DMS153 treated with DMSO at 0.1 percent for 48 hours (cell line): Measurements from ENCODE around the gene SCUBE3.
A peak's percentile ranks its signal among the peaks of the same experiment; 100 is the strongest.

Experiments used
- DNase-seq: peaks from one replicate; lab custom pipeline; 2025; ENCODE audit not compliant: unreplicated experiment; lab: John Stamatoyannopoulos, UW

Gene SCUBE3

DNA sequence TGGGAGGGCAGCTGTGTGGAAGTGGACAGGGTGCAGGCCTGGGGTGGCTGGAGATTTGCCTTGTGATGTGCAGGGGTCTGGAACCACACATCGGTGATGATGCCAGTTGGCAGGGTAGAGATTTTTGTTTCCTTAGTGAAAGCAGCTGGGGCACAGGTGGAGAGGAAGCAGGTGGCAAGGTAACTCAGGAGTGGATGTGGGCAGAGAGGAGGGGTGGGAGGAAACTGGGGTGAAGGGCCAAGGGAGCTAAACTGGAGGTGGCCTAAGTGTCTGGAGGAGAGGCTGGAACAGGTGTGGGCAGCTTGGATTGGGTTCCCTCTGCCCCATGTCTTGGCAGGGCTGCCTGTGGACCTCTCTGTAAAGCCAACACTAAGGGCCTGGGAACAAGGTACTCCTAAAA, 4.7 kb upstream of the SCUBE3 start:
- no peak for DNase-seq

DNA sequence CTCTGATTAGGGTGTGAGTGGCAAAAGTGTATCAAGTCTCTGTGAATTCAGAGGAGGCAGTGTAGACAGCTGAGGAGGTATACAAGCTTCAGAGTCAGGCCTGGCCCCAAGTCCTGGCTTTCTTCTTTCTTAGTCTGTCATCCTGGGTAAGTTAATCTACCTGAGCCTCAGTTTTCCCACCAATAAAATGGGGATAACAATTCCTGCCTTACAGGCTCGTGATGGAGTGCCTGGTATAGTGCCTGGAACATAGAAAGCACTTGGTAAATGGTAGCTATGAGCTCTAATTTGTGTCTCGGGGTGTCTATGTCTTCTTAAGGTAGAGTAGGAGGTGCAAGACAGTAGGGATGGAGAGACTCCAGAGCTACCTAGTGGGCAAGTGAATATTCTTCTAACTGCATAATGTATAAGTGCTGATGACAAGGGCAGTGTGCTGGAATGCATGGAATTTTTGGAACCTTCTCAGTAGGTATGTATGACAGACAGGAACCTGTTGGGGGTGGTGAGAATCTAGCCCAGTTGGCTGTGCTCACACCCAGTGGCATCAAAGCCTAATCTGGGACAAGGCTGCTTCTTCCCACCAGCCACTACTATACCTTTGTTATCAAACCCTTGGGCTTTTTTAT, 4.0 kb upstream of the SCUBE3 start:
- no peak for DNase-seq

DNA sequence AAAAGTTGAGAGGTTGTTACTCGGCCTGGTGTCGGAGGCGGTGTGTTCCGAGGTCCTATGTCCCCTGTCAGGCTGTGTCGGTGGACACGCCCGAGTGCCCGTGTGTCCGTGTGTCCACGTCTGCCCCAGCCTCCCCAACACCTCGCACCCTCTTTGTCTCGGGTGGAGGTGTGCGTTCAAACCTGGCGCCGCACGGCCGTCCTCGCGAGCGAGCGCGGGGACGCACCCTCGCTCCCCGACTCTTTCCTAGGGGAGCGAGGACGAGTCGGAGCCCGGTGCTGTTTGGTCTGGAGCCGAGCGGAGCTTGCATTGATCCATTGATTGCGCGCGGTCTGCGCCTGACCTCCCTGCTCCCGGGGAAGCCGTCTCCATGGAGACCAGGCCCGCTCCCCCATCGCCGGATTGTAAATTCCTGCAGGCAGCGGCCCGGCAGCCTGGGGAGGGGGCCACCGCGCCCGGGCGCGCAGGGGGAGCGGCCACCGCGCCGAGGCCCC, 411 bp upstream of the SCUBE3 start:
- no peak for DNase-seq

DNA sequence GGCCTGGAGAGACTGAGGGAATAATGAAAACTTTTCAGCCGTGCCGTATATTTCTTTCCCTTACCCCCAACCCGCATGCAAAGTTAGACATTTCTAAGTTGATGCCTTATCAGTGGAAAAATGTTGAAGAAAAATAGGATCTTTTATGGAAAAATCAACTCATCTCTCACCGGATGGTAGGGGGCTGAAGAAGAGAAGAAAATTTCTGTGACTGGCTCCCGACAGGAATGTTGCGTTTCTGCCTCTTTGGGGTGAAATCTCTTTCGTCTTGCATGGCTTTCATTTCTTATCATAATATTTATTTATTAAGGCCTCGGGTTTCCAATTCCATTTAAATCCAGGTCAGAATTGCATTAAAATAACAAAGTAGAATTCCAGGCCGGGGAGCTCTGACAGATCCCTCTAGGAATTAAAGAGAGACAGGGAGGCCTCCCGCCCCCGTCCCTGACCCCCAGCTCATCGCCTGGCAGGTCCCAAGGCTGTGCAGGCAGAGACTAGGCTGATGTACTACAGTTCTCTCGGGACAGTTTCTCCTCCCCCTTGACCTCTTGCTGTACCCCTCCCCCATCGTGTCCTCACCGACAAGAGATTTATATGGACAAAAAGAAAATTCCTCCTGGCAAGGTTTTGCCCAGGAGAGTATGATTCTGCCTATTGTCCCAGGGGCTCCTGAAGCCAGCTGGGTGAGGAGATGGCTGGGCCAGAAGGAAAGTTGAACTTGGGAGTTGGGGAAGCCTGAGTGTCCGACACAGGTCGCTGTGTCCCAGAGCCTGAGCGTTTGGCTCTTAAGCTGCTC, 1.3 kb downstream of the SCUBE3 start:
- no peak for DNase-seq

DNA sequence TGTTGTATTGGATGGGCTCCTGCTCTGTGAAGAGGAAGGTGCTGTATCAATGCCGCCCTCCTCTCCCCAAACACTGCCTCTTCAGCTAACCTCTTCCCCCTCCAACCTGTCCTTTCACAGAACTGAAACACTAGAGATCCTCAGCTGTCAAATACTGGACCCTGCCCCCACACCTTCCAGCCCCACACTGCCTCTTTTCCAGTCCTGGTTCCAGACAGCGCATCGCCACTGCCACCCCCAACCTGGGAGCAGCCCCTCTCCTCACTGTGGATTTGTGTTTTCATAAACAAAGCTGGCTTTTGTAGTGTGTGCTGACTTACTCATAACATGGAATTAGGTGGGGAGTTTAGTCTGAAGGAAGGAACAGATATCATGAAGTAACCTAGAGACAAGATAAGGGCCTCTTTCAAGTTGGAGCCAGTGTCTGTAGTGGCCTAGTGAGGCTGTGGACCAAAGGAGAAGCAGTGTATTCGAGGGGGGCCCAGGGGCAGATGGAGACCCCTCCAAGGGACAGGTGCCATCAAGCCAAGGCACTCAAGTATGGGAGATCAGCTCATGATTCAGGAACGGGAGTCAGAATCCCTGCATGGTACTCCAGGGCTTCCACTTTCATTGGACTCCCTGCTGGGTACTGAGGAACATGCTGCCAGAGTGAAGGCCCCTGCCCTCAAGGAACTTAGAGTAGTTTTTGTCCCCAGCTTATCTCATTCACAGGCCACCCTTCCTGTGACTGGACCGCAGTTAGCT, 2.1 kb downstream of the SCUBE3 start:
- no peak for DNase-seq

DNA sequence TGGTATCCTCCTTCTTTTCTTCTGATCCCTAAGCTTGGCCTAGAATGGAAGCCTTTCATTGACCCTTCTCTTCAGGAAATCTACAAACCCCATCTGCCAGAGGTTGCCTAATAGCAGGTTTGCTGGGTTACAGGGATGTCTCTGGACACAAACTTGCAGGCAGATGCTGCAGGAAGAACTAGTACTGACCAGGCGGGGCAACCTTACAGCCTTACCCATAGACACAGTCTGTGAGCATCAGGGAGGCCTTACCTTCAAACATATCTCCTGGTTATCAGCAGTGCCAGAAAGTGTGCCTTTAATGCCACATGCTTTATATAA, 2.6 kb downstream of the SCUBE3 start:
- DNase-seq = no peak

DNA sequence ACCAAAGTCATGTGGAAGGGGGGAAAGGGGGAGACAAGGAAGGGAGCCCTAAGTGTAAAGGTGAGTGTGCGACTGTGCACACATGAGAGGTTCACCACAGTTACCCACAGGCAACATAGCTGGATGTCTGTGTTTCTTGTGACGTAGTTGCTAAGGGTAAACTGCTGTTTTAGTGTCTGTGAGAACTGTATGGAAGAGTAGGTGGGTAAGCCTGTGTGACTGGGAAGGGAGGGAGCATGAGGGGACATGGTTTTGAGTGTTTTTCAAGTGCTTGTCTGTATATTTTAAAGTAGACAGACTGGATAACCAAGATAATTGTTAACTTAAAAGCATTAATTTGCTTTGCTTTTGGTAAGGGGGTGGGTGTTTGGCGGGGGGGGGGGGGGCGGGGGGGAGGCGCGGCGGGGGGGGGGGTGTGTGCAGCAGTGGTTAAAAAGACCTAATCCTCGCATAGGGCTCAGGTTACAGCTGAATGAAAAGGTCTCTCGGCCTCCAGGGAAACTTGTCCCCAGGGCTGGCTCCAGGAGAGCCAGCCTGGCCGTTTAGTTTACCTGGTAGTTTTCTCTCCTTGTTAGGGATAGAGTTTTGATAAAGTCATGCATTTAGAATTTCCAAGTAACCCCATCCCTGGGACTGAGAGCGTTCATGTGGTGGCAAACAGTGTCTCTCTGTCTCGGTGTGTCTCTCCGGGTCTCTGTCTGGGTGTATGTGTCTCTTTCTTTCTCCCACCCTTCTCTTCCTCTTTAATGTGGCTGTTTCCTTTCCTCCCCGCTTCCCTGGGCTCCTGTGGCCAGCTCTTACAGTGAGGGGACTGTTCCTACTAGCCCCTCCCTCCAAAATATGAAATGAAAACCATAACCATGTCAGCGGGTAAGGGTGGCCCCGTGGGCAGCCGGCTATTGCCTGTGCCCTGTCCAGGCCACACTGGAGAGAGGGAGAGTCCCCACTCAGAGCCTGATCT, 3.4 kb downstream of the SCUBE3 start:
- DNase-seq = peak; percentile 51

DNA sequence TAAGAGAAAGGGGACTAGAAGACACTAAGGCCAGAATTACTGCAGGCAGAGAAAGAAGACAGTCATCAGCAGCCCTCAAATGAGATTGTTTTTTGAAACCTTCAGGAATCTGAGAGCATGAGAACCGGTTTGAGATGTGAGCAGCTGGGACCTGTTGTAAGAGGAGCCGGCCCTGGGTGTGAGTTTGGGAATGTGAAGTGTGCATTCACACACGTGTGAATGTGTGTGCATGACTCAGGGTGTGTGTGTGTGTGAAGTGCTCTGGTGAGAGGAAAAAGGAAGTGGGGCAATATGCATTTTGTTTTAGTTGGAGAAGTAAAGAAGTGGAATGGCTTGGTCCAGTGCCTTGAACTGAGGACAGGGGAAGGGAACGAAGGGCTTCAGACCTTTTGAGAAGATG, 4.3 kb downstream of the SCUBE3 start:
- no peak for DNase-seq

DNA sequence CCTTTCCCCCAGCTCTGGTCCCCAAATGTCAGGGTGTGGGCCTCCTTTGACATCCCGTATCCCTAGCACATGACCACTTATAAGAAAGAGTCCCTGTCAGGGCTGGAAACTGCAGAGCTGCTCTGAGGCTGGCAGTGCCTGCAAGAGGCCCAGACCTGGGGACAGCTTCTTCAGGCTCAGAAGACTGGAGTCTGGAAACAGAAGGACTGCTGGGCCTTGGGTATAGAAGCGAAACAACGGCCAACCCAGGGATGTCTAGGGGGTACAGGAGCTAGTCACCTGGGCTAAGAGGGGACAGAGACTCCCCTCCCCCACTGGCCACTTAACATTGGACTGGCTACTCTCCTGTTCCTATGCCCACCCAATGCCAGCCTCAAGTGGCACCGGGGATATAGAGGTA, 4.7 kb downstream of the SCUBE3 start:
- no peak for DNase-seq

DNA sequence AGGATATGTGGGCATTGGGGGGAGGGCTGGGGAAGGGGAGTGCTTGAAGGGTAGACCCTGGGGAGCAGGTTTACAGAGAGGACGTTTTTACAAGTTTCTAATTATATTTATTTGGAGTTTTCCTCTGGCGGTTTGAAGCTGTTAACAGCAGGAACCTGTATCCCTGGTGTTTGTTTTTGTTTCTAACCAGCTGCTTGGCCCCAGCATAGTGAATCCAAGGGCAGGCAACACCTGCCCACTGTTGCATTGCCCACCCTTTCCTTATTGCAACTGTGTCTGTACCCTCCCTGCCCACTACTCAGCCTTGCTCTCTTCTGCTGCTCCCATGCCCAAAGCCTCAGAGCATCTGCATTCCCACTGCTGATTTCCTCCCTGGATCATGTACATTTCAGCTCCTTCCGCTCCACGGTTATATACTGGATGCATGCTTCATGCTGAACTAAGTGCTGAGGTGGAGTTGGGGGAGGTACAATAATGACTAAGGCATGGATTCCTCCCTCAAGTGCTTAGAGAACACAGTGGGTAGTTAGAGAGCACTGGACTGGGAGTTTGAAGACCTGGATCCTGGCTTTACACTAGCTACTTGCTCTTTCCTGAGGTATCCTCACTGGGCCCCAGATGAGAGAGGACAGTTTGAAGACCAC, 6.0 kb downstream of the SCUBE3 start:
- DNase-seq = no peak

DNA sequence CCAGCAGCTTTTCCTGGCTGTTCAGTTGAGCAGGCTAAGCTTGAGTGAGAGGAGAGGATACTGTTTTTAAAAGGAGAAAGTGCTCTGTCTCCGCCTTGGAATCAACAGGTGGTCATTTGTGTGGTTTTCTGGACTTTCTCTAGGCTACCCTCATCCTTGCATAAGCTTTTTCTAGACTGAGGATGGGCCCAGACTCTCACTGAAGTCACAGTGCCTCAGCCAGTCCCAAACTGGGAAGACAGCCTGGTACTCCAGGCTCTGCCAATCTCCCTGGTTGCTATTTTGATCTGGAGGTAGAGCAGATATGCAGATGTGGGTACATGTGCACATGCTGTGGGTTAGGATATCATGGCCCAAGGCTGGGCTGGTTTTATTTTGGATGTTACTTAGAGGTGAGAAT, 7.0 kb downstream of the SCUBE3 start:
- no peak for DNase-seq

DNA sequence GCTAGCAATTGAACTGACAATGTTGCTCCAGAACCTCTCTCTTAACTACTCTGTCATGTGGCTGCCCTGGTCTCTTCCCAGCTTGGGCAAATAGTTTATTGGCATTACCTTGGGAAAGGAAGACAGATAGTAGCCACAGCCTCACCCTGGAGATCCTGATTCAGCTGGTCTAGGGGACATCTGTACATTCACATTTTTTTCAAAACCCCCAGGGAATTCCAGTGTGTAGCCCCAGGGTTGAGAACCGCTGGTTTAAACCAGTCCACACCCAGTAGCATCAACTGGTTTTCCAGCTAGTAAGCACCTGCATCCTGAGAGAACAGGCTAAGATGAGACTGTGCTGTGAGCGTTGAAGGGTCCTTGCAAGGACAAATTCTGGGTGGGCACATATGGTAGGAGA, 9.6 kb downstream of the SCUBE3 start:
- DNase-seq = no peak

DNA sequence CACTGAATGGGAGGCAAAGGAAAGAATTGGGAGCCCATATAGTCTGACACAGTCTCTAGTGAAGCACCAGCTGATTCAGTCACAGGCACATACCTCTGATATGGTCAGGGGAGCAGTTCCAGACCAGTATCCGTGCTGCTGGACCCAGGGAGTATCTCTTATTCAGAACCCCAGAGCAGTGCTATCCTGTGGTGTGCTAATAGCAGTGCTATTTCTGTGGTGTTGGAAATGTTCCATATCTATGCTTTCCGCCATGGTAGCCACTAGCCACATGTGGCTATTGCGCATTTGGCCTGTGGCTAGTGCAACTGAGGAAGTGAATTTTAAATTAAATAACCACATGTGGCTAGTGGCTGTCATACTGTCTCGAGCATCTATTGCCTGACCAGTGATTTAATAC, 11.0 kb downstream of the SCUBE3 start:
- no peak for DNase-seq

DNA sequence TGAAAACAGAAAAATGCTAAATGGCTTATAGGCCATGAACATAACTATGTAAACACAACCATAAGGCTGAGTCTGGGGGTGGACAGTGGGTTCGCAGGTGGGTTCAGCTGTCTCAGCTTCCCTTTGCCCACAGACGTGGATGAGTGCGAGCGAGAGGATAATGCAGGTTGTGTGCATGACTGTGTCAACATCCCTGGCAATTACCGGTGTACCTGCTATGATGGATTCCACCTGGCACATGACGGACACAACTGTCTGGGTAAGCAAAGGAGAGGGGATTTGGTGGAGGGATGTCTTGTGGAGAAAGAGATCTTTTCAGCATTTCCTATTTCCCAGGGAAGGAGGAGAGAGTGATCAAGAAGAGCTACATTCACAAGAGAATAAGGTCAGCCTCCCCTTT, 14.7 kb downstream of the SCUBE3 start:
- peak; percentile 21 for DNase-seq

DNA sequence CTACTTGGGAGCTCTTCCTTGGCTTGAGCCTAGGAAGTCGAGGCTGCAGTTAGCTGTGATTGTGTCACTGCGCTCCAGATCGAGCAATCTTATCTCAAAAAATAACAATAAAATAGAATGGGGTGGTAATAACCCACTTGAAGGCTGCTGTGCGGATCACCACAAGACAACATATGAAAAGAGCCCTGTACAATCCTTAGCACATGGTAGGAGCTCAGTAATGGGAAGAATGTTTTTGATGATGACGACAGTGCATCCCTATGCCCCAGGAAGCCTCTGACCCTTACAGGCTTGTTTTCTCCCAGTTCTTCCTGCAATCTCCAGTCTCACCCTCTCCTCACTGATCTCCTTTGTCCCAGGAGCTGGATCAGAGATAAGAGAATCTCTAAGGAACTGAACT, 15.5 kb downstream of the SCUBE3 start:
- DNase-seq = no peak

DNA sequence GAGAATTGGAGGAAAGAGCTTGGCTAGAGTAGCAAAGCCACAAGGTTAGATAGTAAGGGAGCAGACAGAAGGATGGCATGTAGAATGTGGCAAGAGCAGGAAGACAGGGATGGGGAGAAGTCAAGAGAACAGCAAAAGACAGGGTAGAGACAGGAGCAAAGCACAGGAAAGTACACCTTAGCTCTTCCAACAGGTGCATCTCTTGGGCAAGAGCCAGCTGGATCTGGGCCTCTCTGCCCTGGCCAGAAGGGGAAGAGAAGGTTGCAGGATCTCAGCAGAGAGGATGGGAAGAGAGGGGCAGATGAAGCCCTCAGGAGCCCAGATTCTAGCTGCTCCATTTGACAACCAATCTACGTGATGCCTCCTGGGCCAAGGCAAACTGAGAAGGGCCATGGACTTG, 16.7 kb downstream of the SCUBE3 start:
- no peak for DNase-seq

DNA sequence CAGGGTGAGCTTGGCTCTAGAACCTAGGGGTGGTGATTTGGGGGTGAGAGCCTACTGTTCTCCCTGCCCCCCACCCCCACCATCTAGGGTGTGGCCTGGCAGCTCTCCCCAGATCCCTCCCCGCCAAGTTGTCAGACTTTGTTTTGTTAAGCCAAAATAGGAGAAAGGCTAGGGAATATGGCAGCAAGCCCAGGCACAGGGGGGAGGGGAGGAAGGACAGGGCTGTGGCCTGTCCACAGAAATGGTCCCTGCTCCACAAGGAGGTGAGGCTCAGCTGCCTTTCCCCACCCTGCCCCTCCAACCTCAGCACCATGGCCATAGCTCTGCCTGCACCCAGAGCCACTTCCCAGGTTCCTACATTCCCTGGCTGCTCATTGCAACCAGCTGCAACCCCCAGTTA, 17.2 kb downstream of the SCUBE3 start:
- no peak for DNase-seq

DNA sequence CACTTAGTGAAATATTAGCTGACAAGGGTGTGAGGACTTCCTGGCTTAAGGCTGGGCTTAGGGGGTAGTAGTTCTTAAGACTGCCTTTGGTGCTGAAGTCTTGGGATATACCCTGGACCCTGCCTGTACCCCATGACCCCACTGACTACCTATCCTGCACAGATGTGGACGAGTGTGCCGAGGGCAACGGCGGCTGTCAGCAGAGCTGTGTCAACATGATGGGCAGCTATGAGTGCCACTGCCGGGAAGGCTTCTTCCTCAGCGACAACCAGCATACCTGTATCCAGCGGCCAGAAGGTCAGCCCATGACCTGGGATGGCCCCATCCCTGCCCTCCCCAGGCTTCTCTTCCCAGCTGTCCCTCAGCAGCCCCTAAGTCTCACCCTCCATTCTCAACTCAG, 17.8 kb downstream of the SCUBE3 start:
- DNase-seq = no peak

DNA sequence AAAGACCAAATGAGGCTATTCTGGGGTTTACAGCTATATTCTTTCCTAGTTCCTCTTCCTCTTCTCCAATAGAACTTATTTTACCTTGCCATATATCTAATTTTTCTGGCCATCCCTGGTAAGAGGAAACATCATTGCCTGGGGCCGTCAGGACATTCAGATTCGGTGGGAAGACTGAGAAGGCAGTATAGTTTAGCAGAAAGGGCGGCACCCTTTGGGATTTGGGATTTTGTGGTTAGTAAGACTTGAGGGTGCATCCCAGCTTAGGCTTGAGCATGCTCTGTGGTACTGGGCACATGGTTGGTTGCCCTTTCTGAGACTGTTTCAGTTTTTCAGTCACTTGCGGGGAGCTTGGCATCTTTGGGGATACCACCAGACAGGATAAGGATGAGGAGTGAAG, 21.1 kb downstream of the SCUBE3 start:
- no peak for DNase-seq

DNA sequence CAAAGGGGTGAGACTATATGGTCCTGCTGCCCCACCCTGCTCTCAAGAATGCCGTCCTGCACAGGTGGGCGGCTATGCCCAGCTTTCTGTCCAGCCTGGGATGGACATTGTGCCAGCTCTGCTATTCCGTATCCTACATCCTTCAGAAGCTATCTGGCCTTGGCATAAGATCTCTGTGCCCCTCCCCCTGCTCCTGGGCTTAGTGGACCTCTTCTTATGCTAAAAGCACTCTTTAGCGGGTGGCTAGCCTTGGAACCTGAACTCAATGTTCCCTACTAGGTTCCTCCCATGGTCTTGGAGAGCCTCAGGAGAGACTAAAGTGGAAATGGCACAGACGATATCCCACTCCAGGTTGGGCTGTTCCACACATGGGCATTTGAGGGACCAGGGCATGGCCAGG, 22.5 kb downstream of the SCUBE3 start:
- no peak for DNase-seq

DNA sequence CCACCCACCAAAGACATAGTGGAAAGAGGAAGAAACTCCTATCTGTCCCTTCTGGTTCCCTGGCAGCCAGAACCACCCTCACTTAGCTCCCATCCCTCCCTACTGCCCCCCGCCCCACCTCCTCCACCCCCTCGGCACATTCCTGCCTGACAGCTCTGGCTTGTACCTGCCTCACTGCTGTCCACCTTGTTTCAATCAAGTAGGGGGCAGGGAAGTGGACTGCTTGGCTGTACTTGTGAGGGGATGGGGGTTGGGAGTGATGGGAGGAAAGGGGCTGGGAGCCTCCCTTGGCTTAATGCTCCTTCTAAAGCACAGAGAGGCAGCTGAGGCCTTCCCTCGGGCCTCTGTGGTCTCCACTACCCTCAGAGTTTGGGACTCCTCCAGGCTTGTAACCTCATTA, 23.7 kb downstream of the SCUBE3 start:
- DNase-seq = no peak
